ENCODE measurements around the gene CPLX1.
"Not testable (repeated sequence)": the region's sequence is repeated elsewhere in the genome, so short reads cannot be mapped to it uniquely, and the experiment has no call there.

The CPLX1 gene

DNA sequence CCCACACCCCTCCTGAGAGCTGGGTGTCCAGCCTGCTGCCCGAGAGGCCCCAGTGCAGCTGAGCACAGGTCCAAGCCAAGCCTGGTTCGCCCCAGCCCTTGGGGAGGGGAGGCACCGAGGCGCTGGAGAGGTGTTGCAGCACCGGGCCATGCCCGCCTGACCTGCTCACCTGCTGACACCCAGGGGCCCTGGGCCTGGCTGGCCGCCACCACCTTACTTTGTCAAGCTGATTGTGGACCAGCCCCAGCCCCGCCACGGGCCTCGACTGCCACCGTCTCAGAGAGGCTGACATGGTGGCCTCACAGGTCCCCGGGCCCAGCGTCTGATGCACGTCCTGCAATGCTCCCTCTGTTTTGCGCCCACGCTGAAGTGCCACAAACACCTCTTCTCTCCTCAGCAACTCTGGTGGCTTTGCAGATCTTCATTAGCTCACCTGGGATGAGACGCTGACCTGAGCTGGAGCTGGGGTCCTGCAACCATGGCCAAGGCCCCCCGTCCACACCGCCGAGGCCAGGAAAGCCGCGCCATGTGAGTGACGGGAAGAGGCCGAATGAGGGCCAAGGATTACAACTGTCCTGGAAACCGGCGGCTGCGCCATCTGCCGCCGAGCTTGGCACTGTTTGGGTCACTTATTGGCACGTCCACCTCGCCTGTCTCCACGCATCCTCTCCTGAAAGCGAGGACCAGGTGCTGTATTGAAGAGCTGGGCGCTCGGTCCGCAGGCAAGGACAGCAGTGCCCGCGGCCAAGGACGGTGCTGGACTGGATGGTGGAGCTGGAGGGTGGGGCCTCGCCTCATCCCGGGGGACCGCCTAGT, 7.6 kb downstream of the CPLX1 start:
- no peak for DNase-seq

- DNase-seq = no peak
Observed at GRCh38 chr4:815464-816146, 10.3 kb downstream of the CPLX1 start.

DNA sequence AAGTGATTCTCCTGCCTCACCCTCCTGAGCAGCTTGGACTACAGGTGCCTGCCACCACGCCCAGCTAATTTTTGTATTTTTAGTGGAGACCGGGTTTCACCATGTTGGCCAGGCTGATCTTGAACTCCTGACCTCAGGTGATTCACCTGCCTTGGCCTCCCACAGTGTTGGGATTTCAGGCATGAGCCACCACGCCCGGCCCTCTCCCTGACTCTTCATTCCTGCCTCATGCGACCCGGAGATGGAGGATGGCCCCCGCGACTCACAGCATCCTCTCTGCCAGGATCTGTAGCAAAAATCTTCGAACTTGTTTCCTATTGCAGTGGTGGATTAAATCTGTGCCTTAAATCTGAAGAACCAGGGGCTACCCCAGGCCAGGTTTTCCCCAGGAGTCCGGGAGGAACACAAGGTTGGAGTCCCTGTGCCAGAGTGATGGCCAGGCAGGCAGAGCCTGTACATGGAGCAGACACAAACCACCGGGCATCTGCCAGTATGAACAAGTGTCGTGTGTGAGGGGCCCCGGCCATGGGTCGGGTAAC, 11.5 kb downstream of the CPLX1 start:
- no peak for DNase-seq

GRCh38 chr4:813900-814299, 12.0 kb downstream of the CPLX1 start:
- DNase-seq = no peak

DNA sequence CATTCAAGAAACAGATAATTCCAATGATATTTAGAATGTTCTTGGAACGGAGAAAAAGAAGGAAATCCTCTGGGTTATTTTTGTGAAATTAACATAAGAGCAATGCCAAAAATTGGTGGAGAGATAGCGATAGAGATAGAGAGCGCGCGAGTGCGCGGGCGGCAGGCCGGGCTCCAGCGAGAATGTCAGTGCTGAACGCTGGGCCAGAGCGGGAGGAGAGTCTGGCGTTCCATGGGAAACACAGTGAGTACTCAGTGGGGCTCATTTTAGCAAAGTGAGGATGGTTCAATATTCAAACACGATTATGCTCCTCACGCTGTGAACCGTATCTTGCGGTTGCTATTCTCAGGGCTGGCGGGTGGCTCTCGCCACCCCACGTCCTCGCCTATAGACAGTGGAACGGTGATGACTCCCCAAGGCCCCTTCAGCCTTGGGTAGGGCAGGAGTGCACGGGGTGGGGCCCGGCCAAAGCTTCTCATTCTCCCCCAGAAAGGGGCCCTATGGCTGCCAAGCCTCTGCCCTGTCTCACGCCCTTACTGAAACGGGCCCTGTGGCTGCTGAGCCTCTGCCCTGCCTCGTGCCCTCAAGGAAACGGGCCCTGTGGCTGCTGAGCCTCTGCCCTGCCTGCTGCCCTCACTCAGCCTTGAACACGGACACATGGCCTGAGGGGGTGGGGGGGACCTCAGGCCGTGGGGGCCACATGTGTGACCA, 16.9 kb downstream of the CPLX1 start:
- no peak for DNase-seq

GRCh38 chr4:807792-808191, 18.1 kb downstream of the CPLX1 start:
- DNase-seq = no peak

DNA sequence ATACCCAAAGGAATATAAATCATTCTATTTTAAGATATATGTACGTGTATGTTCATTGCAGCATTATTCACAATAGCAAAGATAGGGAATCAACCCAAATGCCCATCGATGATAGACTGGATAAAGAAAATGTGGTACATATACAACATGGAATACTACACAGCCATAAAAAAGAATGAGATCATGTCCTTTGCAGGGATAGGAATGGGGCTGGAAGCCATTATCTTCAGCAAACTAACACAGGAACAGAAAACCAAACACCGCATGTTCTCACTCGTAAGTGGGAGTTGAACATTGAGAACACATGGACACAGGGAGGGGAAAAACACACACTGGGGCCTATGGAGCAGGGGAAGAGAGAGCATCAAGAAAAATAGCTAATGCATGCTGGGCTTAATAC, 18.9 kb downstream of the CPLX1 start:
- not testable (repeated sequence) for DNase-seq

- no peak for DNase-seq
Observed at GRCh38 chr4:804804-805203, 21.1 kb downstream of the CPLX1 start.

GRCh38 chr4:803884-804283, 22.0 kb downstream of the CPLX1 start:
- no peak for DNase-seq

DNA sequence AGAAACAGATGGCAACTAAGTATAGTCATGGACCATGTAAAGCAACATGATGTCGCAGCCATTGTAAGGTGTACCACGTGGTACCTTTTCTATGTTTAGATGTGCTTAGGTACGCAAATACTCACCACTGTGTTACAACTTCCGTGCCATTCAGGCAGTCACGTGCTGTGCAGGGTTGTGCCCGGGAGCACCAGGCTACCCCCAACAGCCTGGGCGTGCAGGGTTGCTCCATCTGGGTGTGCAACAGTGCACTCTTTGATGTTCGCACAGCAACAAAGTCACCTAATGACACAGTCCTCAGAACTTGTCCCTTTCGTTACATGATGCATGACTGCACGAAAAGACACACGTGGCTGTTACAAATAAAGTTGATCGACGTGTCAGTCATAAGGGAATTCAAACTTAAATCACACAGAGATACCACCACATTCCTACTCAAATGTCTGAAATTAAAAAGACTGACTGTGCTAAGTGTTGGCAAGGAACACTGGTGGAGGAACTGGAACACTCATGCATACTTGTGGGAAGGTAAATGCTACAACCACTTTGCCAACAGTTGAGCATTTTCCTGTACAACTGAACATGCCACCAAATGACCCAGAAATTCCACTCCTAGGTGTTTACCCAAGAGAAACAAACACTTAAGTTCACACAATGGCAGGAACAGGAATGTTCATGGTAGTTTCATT, 24.3 kb downstream of the CPLX1 start:
- DNase-seq = no peak

GRCh38 chr4:797066-797465, 28.9 kb downstream of the CPLX1 start:
- DNase-seq = peak; percentile 46

DNA sequence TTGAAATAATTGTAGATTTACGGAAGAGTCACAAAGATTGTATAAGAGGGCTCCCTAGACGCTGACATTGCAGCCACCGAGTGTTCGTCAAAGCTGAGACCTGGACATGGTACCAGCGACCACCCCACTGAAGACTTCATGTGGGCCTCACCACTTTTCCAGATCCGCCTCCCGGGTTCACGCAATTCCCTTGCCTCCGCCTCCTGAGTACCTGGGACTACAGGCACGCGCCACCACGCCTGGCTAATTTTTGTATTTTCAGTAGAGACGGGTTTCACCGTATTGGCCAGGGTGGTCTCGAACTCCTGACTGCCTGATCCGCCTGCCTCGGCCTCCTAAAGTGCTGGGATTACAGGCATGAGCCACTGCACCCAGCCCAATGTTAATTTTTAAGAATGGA, 29.7 kb downstream of the CPLX1 start:
- DNase-seq = no peak

DNA sequence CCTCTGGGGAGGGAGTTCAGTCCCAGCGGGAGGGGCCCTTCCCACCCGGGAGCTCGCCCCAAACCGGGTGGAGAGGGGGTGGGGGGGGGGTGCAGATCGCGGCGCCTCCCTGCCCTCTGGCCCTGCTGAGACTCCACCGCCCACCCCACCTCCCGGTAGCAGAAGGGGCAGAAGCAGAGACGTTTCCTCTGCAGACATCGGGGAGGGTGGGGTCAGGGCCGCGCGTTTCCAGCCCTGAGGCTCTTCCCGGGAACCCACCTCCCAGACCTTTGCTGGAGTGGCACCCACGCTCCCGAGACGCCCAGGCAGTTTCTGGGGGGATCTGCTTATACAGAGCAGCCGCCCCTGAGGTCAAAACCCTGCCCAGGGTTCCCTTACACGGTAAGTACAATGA, 30.2 kb downstream of the CPLX1 start:
- DNase-seq = no peak

- no peak for DNase-seq
Observed at GRCh38 chr4:794900-795725, 30.8 kb downstream of the CPLX1 start.

DNA sequence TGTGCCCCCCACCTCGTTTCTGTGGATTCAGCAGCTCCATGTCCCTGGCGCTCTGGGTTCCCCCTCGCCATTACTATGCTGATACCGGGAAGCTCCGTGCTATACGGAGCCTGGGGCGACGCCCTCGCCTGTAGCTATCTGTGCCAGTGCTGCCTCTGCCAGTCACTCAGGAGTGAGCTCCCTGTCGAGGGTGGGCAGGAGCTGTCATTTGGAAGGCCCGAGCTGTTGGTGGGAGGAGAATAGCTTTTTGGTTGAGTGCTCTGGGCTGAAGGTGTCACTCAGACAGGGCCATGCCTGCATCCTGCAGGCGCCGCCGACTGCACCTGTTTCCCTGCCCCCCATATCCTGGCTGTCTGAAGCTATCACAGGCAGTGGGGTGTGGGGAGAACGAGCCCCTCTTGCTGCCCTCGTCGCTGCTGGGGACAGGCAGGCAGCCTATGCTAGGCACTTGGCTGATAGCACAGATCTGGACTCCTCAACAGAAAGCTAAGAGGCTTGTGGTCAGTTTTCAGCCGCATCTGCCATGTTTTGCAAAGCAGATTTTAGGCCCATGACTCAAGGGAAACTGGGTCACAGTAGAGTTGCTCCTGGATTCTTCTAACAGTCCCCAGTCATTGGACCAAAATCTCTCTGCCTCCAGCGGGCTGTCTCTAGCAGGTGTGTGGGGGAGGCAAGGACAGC, 31.8 kb downstream of the CPLX1 start:
- no peak for DNase-seq

DNA sequence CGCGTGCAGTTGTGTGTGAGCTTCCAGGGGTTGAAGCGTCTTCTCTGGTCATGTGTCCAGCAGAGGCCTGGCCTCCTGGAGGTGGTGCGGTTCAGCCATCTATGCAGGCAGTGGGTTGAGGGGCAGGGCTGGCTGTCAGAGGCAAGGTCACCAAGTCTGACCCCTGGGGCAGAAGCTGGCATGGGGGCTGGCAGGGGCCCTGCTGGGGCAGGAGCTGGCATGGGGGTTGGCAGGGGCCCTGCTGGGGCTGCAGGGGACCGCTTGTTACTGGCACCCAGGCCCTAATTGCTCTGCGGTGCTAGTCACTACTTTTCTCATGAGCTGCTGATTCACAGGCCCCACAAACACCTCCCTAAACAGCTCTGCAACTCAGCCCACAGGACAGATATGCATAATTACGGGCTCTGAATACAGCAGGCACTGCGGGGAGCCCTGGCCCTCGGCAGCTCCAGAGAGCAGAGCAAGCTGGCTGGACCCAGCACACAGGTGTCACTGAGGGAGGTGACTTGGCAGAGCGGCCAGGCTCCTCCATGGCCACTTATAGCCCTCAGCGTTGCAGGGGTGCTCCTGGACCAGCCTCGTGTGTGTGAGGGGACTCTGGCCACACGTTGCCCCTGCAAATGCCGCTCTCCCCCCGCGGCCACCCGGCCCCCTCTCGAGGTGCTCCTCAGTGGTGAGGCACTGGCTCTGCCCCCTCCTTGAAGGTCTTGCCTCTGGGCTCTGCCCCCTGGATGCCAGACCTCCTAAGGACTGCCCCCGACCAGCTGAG, 32.7 kb downstream of the CPLX1 start:
- DNase-seq = no peak

DNA sequence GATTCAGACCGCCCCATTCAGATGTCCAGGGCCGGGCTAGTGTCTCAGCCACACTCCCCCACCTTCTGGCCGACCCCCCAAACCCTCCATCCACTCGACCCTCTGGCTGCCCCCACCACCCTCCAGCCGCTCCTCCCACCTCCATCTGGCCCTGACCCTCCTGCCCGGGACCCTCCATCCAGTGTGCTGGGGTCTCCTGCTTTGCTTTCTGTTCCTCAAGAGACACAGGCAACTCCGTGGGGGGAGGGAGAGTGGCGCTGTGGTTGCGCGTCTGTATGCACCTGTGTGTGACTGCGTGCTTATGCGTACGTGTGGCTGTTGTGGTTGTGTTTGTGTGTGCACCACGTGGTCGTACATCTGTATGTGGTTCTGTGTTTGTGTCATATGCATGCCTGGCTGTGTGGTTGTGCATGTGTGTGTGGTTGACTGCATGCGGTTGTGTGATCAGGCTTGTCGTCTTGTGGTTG, 33.3 kb downstream of the CPLX1 start:
- DNase-seq = no peak

DNA sequence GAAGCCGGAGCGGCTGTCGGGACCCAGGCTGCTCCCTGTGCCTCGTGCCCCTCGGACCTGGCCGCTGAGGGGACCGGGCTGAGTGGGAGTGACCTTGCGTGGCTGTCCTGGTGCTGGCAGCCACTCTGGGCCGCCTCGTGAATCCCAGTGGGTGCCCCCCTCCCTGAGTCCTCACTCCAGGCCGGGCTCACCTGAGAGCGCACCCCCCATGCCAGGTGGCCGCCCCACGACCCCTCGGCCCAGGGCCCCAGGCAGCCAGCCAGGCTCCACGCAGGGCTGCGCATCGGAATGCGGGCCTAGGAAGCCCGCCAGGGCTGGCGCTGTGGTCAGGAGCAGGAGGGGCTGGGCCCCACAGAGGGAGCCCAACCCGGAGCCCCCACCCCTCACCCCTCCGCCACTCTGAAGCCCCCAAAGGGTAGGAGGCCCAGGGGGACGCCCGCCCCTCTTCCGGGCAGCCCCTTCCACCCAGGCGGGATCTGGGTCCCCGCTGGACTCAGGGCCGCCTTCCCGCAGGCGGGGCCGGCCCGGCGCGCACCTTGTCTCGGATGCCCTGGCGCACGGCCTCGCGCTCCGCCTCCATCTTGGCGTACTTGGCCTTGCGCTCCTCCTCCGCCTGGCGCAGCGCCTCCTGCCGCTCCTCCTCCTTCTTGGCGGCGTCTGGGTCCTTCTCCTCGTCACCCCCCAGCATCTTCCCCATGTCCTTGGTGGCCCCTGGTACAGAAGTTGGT, 33.9 kb downstream of the CPLX1 start:
- DNase-seq = no peak

DNA sequence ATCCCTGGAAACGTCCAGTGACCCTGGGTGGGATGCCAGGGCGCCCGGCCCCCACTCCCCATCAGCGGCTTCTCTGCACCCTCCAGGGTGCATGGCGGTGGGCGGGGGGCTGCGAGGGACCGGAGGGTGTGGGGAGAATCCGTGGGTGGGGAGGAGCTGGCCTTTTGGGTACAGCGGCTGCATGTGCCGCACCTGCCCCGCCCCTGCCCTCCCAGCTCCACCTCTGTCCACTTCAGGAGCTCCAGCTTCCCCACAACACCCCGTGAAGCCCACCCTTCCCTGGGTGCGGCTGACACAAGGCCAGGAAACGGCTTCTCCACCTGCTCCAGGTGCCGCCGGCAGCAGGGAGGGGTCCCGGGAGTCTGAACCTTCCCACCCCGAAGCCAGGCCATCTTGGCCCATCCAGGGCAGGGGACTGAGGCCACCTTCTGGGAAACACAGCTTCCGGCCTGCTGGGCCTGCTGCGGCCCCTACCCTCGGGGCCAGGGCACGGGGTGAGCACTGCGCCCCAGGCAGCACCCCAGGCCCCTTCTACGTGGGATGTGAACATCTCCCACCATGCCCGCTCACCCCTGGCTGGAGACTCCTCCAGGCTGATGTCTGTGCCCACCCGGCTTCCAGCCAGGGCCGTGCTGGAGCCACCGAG, 34.6 kb downstream of the CPLX1 start:
- DNase-seq = no peak
